DMS 273 (cell line): Measurements from ENCODE around the gene CDYL2.

ENCODE experiments used
- DNase-seq: peaks from one replicate; lab custom pipeline; 2025; ENCODE audit not compliant: unreplicated experiment; lab: John Stamatoyannopoulos, UW

The CDYL2 gene

DNA sequence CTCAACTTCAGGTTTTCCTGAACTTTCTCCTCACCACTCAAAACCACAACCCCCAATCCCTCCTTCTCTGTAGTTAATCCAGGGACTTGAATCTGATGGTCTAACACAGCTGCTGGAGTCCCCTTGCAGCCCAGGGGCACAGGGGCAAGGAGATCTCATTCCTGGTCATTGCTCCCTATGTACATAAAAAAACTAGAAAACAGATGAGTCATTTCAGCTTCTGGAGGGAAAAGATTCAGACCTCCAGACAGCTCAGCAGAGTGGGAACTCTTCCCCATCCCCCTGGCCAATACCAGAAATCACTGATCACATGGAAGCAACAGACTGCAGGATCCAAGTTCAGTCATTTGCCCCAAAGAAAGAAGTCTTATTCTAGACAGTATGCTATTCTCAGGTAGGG is 201.5 kb downstream of the CDYL2 start:
- no peak for DNase-seq

GRCh38 chr16:80601182-80601581 is 203.2 kb downstream of the CDYL2 start:
- DNase-seq, result no peak

GRCh38 chr16:80599466-80599865 is 204.9 kb downstream of the CDYL2 start:
- DNase-seq, result no peak

- DNase-seq, result no peak
Observed at GRCh38 chr16:80596507-80597207, 207.7 kb downstream of the CDYL2 start.

DNA sequence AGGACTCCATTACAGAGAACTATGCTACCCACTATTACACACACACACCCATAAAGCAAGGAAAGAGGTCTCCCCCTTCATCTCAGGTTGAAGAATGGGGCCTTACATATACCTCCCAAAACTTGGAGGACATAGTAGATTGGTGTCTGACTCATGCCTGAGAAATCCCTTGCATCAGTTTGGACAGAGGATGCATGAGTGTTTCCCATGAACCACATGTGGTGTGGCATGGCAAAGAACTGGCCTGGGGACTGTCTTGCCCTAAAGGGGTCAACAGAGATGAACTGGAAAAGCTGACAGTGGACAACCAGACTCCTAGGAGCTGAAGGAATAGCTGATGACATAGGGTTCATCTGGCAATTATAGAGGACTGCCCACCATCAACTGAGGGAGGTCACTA is 209.6 kb downstream of the CDYL2 start:
- DNase-seq, result no peak

DNA sequence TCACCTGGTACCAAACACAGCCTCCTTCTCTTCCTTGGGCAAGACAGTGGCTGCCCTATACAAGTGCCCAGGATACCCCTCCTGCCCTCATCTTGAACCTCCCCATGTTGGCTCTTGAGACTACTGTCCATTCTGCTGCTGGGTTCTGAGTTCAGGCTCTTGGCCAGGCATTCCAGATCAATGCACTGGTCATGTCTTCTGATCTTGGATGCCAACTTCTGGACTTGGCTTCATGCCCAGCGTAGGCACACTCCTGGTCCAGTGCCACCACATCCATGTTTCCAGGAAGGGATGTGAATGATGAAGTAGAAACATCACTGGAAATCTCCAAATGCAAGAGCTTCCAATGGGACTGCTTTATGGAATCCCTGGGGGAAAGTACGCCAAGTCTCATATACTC is 212.1 kb downstream of the CDYL2 start:
- no peak for DNase-seq

DNA sequence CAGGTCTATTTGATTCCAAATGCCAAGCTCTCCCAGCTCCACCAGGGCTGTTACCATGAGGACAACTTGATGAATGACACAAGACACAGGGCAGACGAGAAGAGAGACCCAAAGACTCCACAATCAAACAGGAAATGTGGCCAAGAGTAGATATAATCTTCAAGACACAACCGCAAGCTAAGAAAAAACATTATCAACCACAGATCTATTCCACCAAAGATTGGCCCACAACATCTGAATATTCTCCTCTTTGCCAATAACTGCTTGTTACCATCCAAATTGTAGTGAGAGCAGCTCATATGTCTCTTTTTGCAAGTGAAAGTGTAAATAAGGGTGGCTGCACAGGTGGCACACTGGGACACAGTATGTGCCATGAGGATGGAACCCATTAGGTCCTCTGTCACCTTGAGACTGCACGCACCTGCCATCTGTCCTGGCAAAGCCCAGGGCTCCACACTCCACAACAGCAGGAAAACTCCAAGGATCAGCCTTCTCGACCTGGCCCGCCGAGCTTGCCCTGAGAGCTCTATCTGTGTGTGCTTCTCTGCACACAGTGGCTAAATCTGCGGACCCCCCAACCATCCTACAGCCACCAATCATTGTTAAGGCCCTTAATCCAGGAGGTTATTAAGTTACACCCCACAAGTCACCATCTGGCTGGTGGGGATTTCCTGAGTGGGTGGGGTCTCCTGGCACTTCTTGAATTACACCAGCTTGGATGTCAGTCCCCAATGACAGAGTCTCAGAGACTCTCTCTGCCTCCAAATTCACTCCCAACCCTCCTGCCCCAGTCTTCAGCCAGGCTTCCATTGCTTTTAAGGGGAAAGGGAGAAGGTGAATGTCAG is 213.1 kb downstream of the CDYL2 start:
- DNase-seq, result no peak

- DNase-seq, result no peak
Observed at GRCh38 chr16:80587071-80587470, 217.3 kb downstream of the CDYL2 start.

GRCh38 chr16:80586476-80586875 is 217.9 kb downstream of the CDYL2 start:
- no peak for DNase-seq

DNA sequence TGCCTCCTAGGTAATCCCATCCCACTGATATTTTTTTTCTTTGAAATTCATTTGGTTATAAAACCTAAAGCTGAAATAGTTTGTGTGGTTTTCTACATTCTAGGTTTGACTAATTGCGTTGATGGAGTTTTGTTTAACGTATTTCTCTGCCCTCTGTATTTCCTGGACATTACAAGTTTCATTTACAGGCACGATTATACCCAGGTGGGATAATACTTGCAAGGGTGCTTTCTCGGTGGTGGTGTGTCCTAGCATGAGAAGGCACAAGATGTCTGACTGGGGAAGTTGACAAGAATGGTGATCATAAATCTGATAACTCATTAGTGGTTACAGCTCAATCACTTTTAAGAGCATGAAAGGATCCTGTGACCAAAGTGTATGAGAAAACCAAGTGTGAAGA is 218.6 kb downstream of the CDYL2 start:
- no peak for DNase-seq

GRCh38 chr16:80583466-80583865 is 220.9 kb downstream of the CDYL2 start:
- no peak for DNase-seq

- DNase-seq, result no peak
Observed at GRCh38 chr16:80580109-80580832, 224.1 kb downstream of the CDYL2 start.

GRCh38 chr16:80577485-80578280 is 226.7 kb downstream of the CDYL2 start:
- DNase-seq, result no peak

DNA sequence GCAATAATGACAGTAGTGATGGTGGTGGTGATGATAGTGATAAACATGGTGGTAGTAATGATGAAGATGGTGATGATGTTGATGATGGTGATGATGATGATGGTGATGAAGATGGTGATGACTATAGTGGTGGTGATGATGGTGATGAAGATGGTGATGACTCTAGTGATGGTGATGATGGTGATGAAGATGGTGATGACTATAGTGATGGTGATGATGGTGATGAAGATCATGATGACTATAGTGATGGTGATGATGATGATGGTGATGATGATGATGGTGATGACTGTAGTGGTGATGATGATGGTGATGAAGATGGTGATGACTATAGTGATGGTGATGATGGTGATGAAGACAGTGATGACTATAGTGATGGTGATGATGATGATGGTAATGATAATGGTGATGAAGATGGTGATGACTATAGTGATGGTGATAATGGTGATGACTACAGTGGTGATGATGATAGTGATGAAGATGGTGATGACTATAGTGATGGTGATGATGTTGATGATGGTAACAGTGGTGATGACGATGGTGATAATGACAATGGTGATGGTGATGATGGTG is 228.0 kb downstream of the CDYL2 start:
- DNase-seq, result no peak

- DNase-seq, result no peak
Observed at GRCh38 chr16:80573700-80574120, 230.7 kb downstream of the CDYL2 start.

GRCh38 chr16:80570106-80570478 is 234.3 kb downstream of the CDYL2 start:
- DNase-seq, result no peak

DNA sequence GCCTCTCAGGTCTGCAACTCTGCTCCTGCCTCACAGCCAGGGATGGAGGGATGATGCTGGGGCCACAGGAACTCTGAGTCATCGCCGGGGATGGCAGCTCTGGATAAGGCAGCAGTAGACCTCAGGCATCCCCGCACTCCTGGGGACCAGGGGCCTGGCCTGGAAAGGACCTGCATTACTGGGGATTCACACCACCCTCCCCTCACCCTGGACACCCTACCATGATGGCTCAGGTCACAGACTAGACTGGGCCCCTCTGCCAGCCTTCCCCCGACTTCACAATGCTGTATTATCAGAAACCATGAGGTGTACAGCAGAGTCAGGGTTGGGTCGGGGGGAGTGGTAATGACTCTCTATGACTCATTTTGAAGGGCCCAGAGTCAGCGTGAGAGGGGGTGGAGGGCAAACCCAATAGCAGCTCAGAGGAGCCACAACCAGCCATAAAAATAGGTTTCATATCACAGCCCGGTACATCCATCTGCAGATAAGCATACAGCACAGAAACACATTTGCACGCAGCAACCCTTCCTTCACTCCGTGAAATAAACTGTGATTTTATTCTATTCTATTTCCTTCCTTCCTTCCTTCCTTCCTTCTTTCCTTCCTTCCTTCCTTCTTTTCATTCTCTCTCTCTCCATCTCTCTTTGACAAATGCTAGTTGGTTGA is 234.8 kb downstream of the CDYL2 start:
- DNase-seq, result no peak

DNA sequence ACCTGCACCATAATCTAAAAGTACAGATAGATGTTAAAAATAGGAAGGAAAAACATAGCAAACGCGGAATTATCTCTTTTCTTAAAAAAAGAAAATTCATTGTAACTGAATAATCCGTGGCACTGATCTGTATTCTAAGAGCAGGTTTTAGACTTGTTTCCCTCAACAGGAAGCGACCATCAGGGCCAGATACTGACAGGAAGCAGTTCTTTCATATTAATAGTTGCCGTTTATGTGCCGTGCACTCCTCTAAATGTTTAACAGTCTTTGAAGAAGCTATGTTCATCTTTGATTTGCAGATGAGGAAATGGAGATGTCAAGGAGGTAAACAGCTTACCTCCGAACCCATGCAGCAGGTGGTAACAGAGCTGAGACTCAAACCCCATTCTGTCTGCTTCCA is 240.0 kb downstream of the CDYL2 start:
- no peak for DNase-seq

DNA sequence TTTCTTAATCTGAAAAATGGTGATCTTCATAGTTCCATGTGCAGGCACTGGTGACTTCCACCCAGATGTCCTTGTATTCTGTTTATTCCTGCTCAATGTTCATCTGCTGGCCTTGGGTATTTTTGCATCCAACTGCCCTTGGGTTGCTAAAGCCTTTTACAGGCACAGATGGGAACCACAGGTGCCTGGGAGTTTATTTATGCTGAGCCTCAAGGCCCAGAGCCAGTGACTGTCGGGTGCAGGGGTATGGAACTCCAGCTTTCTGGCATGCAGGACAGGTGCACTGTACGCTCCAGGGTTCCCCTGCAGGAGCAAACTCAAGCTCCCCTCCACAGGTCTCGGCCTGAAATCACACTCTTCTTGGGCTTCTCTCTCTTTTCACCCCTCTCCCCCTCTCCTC is 241.3 kb downstream of the CDYL2 start:
- DNase-seq, result no peak

DNA sequence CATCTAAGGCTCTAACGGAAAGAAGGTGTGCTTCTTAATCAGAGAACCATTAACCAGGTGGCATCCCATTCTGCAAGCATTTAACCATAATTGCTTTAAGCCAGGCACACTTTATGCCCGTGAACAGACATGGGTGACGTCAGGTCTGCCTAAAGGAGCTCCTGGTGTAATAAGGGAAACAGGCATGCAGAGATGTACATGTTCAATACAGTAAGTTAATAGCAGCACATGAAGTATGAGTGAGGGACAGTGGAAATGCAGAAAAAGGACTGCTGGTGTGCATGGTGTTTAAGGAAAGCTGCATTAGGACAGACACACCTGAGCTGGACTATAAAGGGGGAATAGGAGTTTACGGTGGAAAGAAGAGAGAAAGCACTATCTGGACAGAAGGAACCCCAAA is 245.0 kb downstream of the CDYL2 start:
- no peak for DNase-seq
